ENCODE results near the gene GULP1.

- TF ChIP-seq POLR2A (IDR thresholded peaks at IDR 0.05) (no peak), CTCF (IDR thresholded peaks at IDR 0.05) (no peak)
Measured at GRCh38 chr2:188515918-188516317, 224.2 kb downstream of the GULP1 start.
